Loucy (cell line): ENCODE data around the gene PPIL1.

Experiments
- H2AFZ ChIP-seq: fragments of 200-600 bp; sonication (generic); 2 replicates; pipeline ENCODE4 v1.6.0; 2016; ENCODE audit warnings: antibody characterized with exemption, mild to moderate bottlenecking, low read length, moderate library complexity
- H3F3A ChIP-seq: fragments of 200-600 bp; 2 replicates; pipeline ENCODE4 v1.6.0; 2016; ENCODE audit warnings: antibody characterized with exemption, low read depth, mild to moderate bottlenecking
- H3K27me3 ChIP-seq: fragments of 200-600 bp; sonication (generic); 2 replicates; pipeline ENCODE4 v1.6.1; 2014; ENCODE audit warnings: low read length, mild to moderate bottlenecking; ENCODE audit not compliant: insufficient read depth, poor library complexity, severe bottlenecking
- H3K36me3 ChIP-seq: fragments of 200-600 bp; sonication (generic); 2 replicates; pipeline ENCODE4 v1.6.1; 2016; ENCODE audit warnings: low read length; ENCODE audit not compliant: insufficient read depth
- H3K4me1 ChIP-seq: fragments of 200-600 bp; sonication (generic); 2 replicates; pipeline ENCODE4 v1.5.1; 2014; ENCODE audit warnings: low read length, mild to moderate bottlenecking; ENCODE audit not compliant: insufficient read depth, poor library complexity, severe bottlenecking
- H3K4me2 ChIP-seq: fragments of 200-600 bp; sonication (generic); 2 replicates; pipeline ENCODE4 v1.6.0; 2014; ENCODE audit warnings: antibody characterized with exemption, low read length, low read depth, mild to moderate bottlenecking; ENCODE audit not compliant: poor library complexity, severe bottlenecking
- H3K4me3 ChIP-seq: fragments of 200-600 bp; sonication (generic); 2 replicates; pipeline ENCODE4 v1.5.1; 2014; ENCODE audit warnings: low read length, mild to moderate bottlenecking, mixed read lengths; ENCODE audit not compliant: poor library complexity, severe bottlenecking
- H3K79me2 ChIP-seq: fragments of 200-600 bp; sonication (generic); 2 replicates; pipeline ENCODE4 v1.6.1; 2014; ENCODE audit warnings: low read length; ENCODE audit not compliant: insufficient read depth
- H3K9ac ChIP-seq: fragments of 200-600 bp; sonication (generic); 2 replicates; pipeline ENCODE4 v1.6.0; 2014; ENCODE audit warnings: mild to moderate bottlenecking, low read depth, low read length, moderate library complexity; ENCODE audit not compliant: poor library complexity, severe bottlenecking
- H3K9me2 ChIP-seq: fragments of 200-600 bp; sonication (generic); replicated peaks from 2 replicates; pipeline ENCODE4 v1.6.1; 2016; ENCODE audit warnings: low read depth, low read length, mixed read lengths
- H3K9me3 ChIP-seq: fragments of 200-600 bp; sonication (generic); 2 replicates; pipeline ENCODE4 v1.6.1; 2014; ENCODE audit warnings: mild to moderate bottlenecking, antibody characterized with exemption, low read length, low read depth; ENCODE audit not compliant: insufficient read depth
- H4K20me1 ChIP-seq: fragments of 200-600 bp; sonication (generic); 2 replicates; pipeline ENCODE4 v1.6.0; 2014; ENCODE audit warnings: antibody characterized with exemption, low read length, mild to moderate bottlenecking; ENCODE audit not compliant: insufficient read depth, poor library complexity, severe bottlenecking
- EZH2phosphoT487 ChIP-seq: fragments of 200-600 bp; IDR thresholded peaks from 2 replicates; pipeline ENCODE4 v1.6.1; 2018; ENCODE audit warnings: antibody characterized with exemption, mild to moderate bottlenecking, moderate library complexity, borderline replicate concordance
- TF ChIP-seq, protein P1 (sequence below): fragments of 200-600 bp; sonication (generic); conservative IDR thresholded peaks from 2 replicates; pipeline ENCODE4 v1.5.1; 2014; ENCODE audit warnings: mild to moderate bottlenecking, antibody characterized with exemption, low read length

The PPIL1 gene

DNA sequence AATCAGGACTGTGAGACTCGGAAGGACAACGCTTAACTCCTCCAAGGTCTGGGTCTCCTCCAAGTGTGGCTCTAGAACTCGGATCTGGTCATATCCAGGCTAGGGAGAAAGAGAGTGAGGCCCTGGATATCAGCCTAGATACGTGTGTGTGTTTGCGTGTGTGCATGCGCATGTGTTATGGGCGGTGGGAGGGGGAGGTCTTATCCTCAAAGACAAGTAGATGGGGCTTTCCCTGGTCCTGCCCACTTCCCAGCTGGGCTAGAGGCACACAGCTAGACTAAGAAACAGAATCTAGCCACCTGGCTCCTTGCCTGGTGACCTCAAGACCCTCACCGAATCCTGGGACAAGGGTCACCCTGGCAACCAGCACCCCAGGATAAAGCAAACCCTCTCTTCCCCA lies 48.6 kb downstream of the PPIL1 start:
- H3K4me2 ChIP-seq, result no peak overlapping the region
- TF ChIP-seq EZH2phosphoT487, result no peak
- TF ChIP-seq, protein P1, sequence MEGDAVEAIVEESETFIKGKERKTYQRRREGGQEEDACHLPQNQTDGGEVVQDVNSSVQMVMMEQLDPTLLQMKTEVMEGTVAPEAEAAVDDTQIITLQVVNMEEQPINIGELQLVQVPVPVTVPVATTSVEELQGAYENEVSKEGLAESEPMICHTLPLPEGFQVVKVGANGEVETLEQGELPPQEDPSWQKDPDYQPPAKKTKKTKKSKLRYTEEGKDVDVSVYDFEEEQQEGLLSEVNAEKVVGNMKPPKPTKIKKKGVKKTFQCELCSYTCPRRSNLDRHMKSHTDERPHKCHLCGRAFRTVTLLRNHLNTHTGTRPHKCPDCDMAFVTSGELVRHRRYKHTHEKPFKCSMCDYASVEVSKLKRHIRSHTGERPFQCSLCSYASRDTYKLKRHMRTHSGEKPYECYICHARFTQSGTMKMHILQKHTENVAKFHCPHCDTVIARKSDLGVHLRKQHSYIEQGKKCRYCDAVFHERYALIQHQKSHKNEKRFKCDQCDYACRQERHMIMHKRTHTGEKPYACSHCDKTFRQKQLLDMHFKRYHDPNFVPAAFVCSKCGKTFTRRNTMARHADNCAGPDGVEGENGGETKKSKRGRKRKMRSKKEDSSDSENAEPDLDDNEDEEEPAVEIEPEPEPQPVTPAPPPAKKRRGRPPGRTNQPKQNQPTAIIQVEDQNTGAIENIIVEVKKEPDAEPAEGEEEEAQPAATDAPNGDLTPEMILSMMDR, result no peak
- H3K27me3 ChIP-seq, result no peaks in the 10 kb centered on the region
- H3K9me3 ChIP-seq, result no peaks in the 10 kb centered on the region
- no peaks in the 10 kb centered on the region for H3K79me2 ChIP-seq
- no peaks in the 10 kb centered on the region for H3K9me2 ChIP-seq
- no peaks in the 10 kb centered on the region for H4K20me1 ChIP-seq
- no peak overlapping the region for H3K4me3 ChIP-seq
- no peak overlapping the region for H3K9ac ChIP-seq
- H3K36me3 ChIP-seq, result no peaks in the 10 kb centered on the region
- no peaks in the 10 kb centered on the region for H3K4me1 ChIP-seq
- no peaks in the 10 kb centered on the region for H3F3A ChIP-seq
- no peak overlapping the region for H2AFZ ChIP-seq

- no peaks in the 10 kb centered on the region for H4K20me1 ChIP-seq
- no peaks in the 10 kb centered on the region for H3K9me2 ChIP-seq
- no peak for TF ChIP-seq EZH2phosphoT487
- TF ChIP-seq, protein P1, result no peak
- no peaks in the 10 kb centered on the region for H3F3A ChIP-seq
- no peak overlapping the region for H3K9ac ChIP-seq
- H3K4me2 ChIP-seq, result no peak overlapping the region
- no peak overlapping the region for H2AFZ ChIP-seq
- H3K27me3 ChIP-seq, result no peaks in the 10 kb centered on the region
- H3K79me2 ChIP-seq, result no peaks in the 10 kb centered on the region
- no peak overlapping the region for H3K4me3 ChIP-seq
- no peaks in the 10 kb centered on the region for H3K36me3 ChIP-seq
- H3K9me3 ChIP-seq, result no peaks in the 10 kb centered on the region
- no peaks in the 10 kb centered on the region for H3K4me1 ChIP-seq
Measured at GRCh38 chr6:36825452-36825851, 49.2 kb downstream of the PPIL1 start.

DNA sequence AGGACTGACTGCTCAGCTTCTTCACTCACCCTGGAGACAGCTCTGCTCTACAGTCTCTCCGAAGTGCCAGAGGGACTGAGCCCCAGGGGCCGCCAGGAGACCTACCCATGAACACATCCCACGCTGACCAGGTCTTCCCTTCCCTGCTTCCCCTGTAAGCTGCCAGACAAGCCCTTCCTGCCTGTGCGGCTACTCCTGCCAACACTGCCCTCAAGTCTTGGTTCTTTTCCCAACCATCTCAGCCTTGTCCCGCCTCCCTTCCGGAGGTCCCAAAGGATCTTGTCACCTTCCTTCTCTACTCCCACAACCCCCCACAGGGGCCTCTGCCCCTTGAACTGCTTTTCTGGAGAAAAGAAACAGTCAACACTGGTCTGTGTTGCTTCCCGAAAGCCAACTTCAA lies 50.4 kb downstream of the PPIL1 start:
- H3K4me3 ChIP-seq, result no peak overlapping the region
- no peaks in the 10 kb centered on the region for H3K9me3 ChIP-seq
- H4K20me1 ChIP-seq, result no peaks in the 10 kb centered on the region
- H3K36me3 ChIP-seq, result no peaks in the 10 kb centered on the region
- no peaks in the 10 kb centered on the region for H3K27me3 ChIP-seq
- no peaks in the 10 kb centered on the region for H3K79me2 ChIP-seq
- H3K9me2 ChIP-seq, result no peaks in the 10 kb centered on the region
- no peak for TF ChIP-seq EZH2phosphoT487
- TF ChIP-seq, protein P1, result no peak
- no peaks in the 10 kb centered on the region for H3F3A ChIP-seq
- no peak overlapping the region for H2AFZ ChIP-seq
- no peak overlapping the region for H3K4me2 ChIP-seq
- H3K4me1 ChIP-seq, result no peaks in the 10 kb centered on the region
- no peak overlapping the region for H3K9ac ChIP-seq
